Measurements from ENCODE around the gene CD7. TPM values are rescaled to one million over a fixed set of nuclear protein-coding genes. Genes with fewer than 3 reads are reported as not detected.

The CD7 gene
- total RNA-seq, 1 experiment from 2014 or later: not detected

GRCh38 chr17:82328141-82328993 lies 11.0 kb upstream of the CD7 start:
- DNase-seq (ENCODE audit: low spot score): no peak

GRCh38 chr17:82327757-82328140 lies 10.3 kb upstream of the CD7 start:
- DNase-seq (ENCODE audit: low spot score): no peak

- no peak for DNase-seq (ENCODE audit: low spot score)
These were observed 9.9 kb upstream of the CD7 start for GRCh38 chr17:82327289-82327688.

GRCh38 chr17:82325286-82326180 lies 8.1 kb upstream of the CD7 start:
- no peak for DNase-seq (ENCODE audit: low spot score)

GRCh38 chr17:82324566-82325285 lies 7.3 kb upstream of the CD7 start:
- no peak for DNase-seq (ENCODE audit: low spot score)

- DNase-seq (ENCODE audit: low spot score): no peak
These were observed 6.3 kb upstream of the CD7 start for GRCh38 chr17:82323514-82324234.

- DNase-seq (ENCODE audit: low spot score): no peak
These were observed 5.4 kb upstream of the CD7 start for GRCh38 chr17:82322526-82323453.

GRCh38 chr17:82321947-82322466 lies 4.6 kb upstream of the CD7 start:
- no peak for DNase-seq (ENCODE audit: low spot score)

- DNase-seq (ENCODE audit: low spot score): no peak
These were observed 3.8 kb upstream of the CD7 start for GRCh38 chr17:82320956-82321927.

GRCh38 chr17:82320140-82320840 lies 2.9 kb upstream of the CD7 start:
- DNase-seq (ENCODE audit: low spot score): no peak

GRCh38 chr17:82319619-82320062 lies 2.2 kb upstream of the CD7 start:
- DNase-seq (ENCODE audit: low spot score): no peak

GRCh38 chr17:82318772-82319606 lies 1.6 kb upstream of the CD7 start:
- DNase-seq (ENCODE audit: low spot score): no peak

- no peak for DNase-seq (ENCODE audit: low spot score)
These were observed 726 bp upstream of the CD7 start for GRCh38 chr17:82318169-82318498.

- no peak for DNase-seq (ENCODE audit: low spot score)
These were observed 586 bp downstream of the CD7 start for GRCh38 chr17:82316651-82317393.

- no peak for DNase-seq (ENCODE audit: low spot score)
These were observed 1.6 kb downstream of the CD7 start for GRCh38 chr17:82315703-82316358.
